ENCODE results near the gene GLTP. TPM values are rescaled to one million over a fixed set of nuclear protein-coding genes. Genes with fewer than 3 reads are reported as not detected.

GLTP gene
- total RNA-seq (2022; extraction: Qiagen RNA extraction): 19.3 to 23.1 TPM (median 21.6 TPM) in 5 replicates

GRCh38 chr12:109880043-109880931 is at the start of gene GLTP:
TSS of gene GLTP (minus strand) at chr12:109880541. CDS start at chr12:109880374, 167 bp downstream.

GRCh38 chr12:109899783-109900751 is 19.7 kb upstream of the GLTP start, which contains the start of gene TCHP:
TSS of gene TCHP (plus strand) at chr12:109900274. CDS start at chr12:109903027, 2,753 bp downstream.

GRCh38 chr12:109833307-109834189 is 46.8 kb downstream of the GLTP start, which contains the start of gene TRPV4:
TSS of gene TRPV4 (minus strand) at chr12:109833398. CDS start at chr12:109814796, 18,602 bp downstream.

Other genes starting within 250 kb of the GLTP start
- 3.4 to 5.7 TPM (median 4.7 TPM) in 5 replicates for gene FAM222A, start 166.7 kb downstream of the GLTP start, total RNA-seq (2022; extraction: Qiagen RNA extraction)
- 0.06 to 0.16 TPM (median 0.13 TPM) in 5 replicates for gene TRPV4, start 47.1 kb downstream of the GLTP start, total RNA-seq (2022; extraction: Qiagen RNA extraction)
- 14.1 to 17.4 TPM (median 16.1 TPM) in 5 replicates for gene TCHP, start 19.7 kb upstream of the GLTP start, total RNA-seq (2022; extraction: Qiagen RNA extraction)
- 15.1 to 23.1 TPM (median 19.6 TPM) in 5 replicates for gene GIT2, start 115.8 kb upstream of the GLTP start, total RNA-seq (2022; extraction: Qiagen RNA extraction)
- 12.9 to 21.3 TPM (median 16.2 TPM) in 5 replicates for gene ANKRD13A, start 118.9 kb upstream of the GLTP start, total RNA-seq (2022; extraction: Qiagen RNA extraction)
- 6.0 to 8.5 TPM (median 7.7 TPM) in 5 replicates for gene C12orf76, start 168.0 kb upstream of the GLTP start, total RNA-seq (2022; extraction: Qiagen RNA extraction)
- gene IFT81, start 243.8 kb upstream of the GLTP start, total RNA-seq (2022; extraction: Qiagen RNA extraction): 12.3 to 24.2 TPM (median 16.7 TPM) in 5 replicates